ENCODE measurements around the gene TARDBP.

DNA sequence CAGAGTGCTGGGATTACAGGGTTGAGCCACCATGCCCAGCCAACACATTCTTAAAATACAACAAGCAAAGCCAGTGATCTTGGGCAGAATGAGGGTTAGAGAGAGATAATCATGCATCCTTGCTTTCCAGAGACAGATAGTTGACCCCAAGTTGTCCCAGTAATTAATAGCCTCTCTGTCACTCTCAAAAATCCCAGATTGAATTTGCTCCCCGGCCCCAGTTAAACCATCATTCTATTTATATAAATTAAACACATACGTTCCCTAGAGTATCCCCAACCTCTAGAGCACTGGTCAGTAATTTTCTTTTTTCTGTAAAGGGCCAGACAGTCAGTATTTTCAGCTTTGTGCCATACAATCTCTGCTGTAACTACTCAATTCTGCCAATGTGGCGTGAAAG lies 16.4 kb upstream of the TARDBP start:
- no peak for TF ChIP-seq EZH2 (IDR thresholded peaks at IDR 0.05)
- TF ChIP-seq POLR2AphosphoS5 (IDR thresholded peaks at IDR 0.05; ENCODE audit: borderline replicate concordance, low read depth, low read length) = no peak
- no peak for TF ChIP-seq FOXP2 (optimal IDR thresholded peaks at IDR 0.05; ENCODE audit: control extremely low read depth, extremely low read length, insufficient read depth)

Measured in SK-N-MC (cell line).